GM23338 (cell line): ENCODE measurements around the gene DHDDS.

Experiments
- CREB1 ChIP-seq: fragments of 250-450 bp; sonication (Bioruptor Pico); IDR thresholded peaks from 2 replicates; pipeline ENCODE4 v1.5.0; 2020; ENCODE audit warnings: low read depth, mild to moderate bottlenecking, moderate library complexity
- CTCF ChIP-seq, 2 experiments: fragments of 200-600 bp in 1 of 2; sonication (generic) in 1 of 2; conservative IDR thresholded peaks; 2 replicates each; pipeline versions ENCODE4 v1.5.1 to v1.6.1; 2016 to 2017; ENCODE audit warnings: antibody characterized with exemption in 2 of 2, low read depth in 2 of 2, mild to moderate bottlenecking in 2 of 2, moderate library complexity in 1 of 2
- EZH2 ChIP-seq: fragments of 200-600 bp; sonication (generic); IDR thresholded peaks from one replicate; pipeline ENCODE4 v1.8.0; 2017; ENCODE audit warnings: antibody characterized with exemption, mild to moderate bottlenecking, low read depth; ENCODE audit not compliant: unreplicated experiment
- EZH2phosphoT487 ChIP-seq: fragments of 200-600 bp; sonication (generic); IDR thresholded peaks from one replicate; pipeline ENCODE4 v1.8.1; 2018; ENCODE audit warnings: antibody characterized with exemption; ENCODE audit not compliant: unreplicated experiment
- NANOG ChIP-seq: IDR thresholded peaks from 2 replicates; pipeline ENCODE4 v1.6.1; 2016; ENCODE audit warnings: antibody characterized with exemption, borderline replicate concordance
- POLR2AphosphoS5 ChIP-seq: IDR thresholded peaks from 2 replicates; pipeline ENCODE4 v1.6.1; 2016; ENCODE audit warnings: antibody characterized with exemption, low read depth
- REST ChIP-seq: IDR thresholded peaks from one replicate; pipeline ENCODE4 v1.6.1; 2018; ENCODE audit warnings: antibody characterized with exemption; ENCODE audit not compliant: unreplicated experiment
- STAT1 ChIP-seq: IDR thresholded peaks from one replicate; pipeline ENCODE4 v1.6.1; 2016; ENCODE audit warnings: antibody characterized with exemption; ENCODE audit not compliant: unreplicated experiment
- ZNF114 ChIP-seq: fragments of 250-450 bp; sonication (Bioruptor Pico); IDR thresholded peaks from 2 replicates; pipeline ENCODE4 v1.5.0; 2020; ENCODE audit warnings: mild to moderate bottlenecking, moderate library complexity

GRCh38 chr1:26477446-26478152 is 45.5 kb downstream of the DHDDS start:
- TF ChIP-seq CTCF (conservative IDR thresholded peaks at IDR 0.05; ENCODE audit: low read depth in 2 of 2) (no peak), EZH2 (no peak), REST (no peak), ZNF114 (CRISPR knock-in tag) (no peak), CREB1 (CRISPR knock-in tag) (no peak), POLR2AphosphoS5 (peak; percentile 20; the same call in 1 of the 2 replicates), EZH2phosphoT487 (no peak), NANOG (no peak), STAT1 (no peak)
